IgD-negative memory B cell (primary cell): ENCODE results near the gene GNAZ. TPM values are rescaled to one million over a fixed set of nuclear protein-coding genes. Genes with fewer than 3 reads are reported as not detected.
A peak's percentile ranks its signal among the peaks of the same experiment; 100 is the strongest.

ENCODE experiments used
- H3K27ac Mint-ChIP-seq, 3 donors: one replicate each; pipeline ENCODE4 v1.8.0; 2020 to 2022; ENCODE audit warnings: mild to moderate bottlenecking in 3 of 3, mixed read lengths in 3 of 3, moderate library complexity in 1 of 3
- H3K27me3 Mint-ChIP-seq: one replicate; pipeline ENCODE4 v1.8.0; 2021; ENCODE audit warnings: mixed read lengths
- H3K36me3 Mint-ChIP-seq: one replicate; pipeline ENCODE4 v1.8.0; 2020; ENCODE audit warnings: mild to moderate bottlenecking, mixed read lengths
- H3K4me1 Mint-ChIP-seq, 3 donors: one replicate each; pipeline ENCODE4 v1.8.0; 2020 to 2022; ENCODE audit warnings: mixed read lengths in 3 of 3, mild to moderate bottlenecking in 1 of 3
- H3K4me3 Mint-ChIP-seq, 4 donors: one replicate each; pipeline ENCODE4 v1.8.0; 2020 to 2022; ENCODE audit warnings: mild to moderate bottlenecking in 4 of 4, mixed read lengths in 4 of 4, moderate library complexity in 3 of 4
- H3K9me3 Mint-ChIP-seq, 3 donors: one replicate each; pipeline ENCODE4 v1.8.0; 2020 to 2021; ENCODE audit warnings: mixed read lengths in 3 of 3, mild to moderate bottlenecking in 1 of 3
- polyA plus RNA-seq: library from polyadenylated mRNA; unstranded; fragments of 300-500 nt; fragmentation: Illumina TruSeq; gene quantifications from one replicate; pipeline ENCODE4 v1.2.3, GENCODE V29; 2021

The GNAZ gene
- polyA plus RNA-seq, 1 donor from 2014 or later: 2.0 TPM

DNA sequence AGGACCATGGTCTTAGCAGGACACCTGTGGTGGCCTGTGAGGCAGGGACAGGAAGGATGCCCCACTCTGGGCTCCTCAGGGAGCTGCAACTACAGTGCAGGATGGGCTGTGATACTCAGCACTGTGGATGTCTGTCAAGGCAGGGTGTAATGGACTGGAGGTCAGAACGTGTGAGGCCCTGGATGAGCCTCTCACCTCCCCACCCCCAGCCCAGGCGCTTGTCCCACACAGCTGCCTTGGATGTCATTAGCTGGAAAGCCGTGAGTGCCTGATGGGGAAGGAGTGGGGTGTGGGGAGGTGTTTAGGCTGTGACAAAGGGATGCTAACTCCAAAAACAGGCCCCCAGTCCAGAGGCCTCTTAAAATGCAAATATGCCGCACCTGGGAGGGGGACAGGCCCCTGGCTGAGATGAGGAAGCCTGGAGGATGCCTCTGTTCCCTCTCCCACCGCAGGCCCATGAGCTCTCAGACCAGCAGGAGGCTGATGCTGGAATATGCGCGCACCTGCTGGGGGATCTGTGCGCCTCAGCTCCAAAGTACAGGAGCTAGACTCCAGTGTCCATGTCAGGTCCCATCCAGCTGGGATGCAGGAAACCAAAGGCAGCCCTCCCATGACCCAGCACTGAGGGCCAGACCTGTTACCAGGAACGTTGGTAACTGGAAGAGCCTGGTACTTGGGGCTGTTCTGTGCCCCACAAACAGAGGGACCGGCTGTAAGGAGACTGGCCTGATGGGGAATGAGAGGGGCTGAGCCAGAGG is 46.4 kb downstream of the GNAZ start:
- H3K4me3 Mint-ChIP-seq: no peak overlapping the region
- no peak overlapping the region for H3K27ac Mint-ChIP-seq
- H3K36me3 Mint-ChIP-seq: no peaks in the 10 kb centered on the region
- no peaks in the 10 kb centered on the region for H3K27me3 Mint-ChIP-seq
- H3K4me1 Mint-ChIP-seq: peaks cover 6 to 9% (median 8%) of the 10 kb centered on the region in 3 donors
- H3K9me3 Mint-ChIP-seq: no peaks in the 10 kb centered on the region

DNA sequence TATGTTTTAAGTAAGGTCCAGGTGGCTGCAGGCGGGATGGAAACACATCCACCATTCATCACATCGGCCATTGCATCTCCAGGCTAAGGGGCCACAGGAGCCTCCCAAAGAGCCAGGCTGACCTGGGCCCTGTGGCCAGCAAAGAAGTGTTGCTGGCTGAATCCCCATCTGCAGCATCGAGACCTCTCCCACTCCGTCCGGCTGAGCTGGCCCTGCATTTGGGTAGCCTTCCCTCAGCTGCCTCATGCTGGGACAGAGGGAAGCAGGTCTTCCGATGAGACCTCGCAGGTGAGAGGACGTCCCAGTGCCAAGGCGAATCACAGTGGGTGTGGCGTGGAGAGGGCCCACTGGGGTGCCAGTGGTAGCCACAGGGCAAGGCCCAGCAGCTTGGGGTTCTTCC is 47.0 kb downstream of the GNAZ start:
- Mint-ChIP-seq H3K27ac (no peak overlapping the region), H3K4me1 (peaks cover 6 to 9% (median 8%) of the 10 kb centered on the region in 3 donors), H3K36me3 (no peaks in the 10 kb centered on the region), H3K27me3 (no peaks in the 10 kb centered on the region), H3K9me3 (no peaks in the 10 kb centered on the region), H3K4me3 (no peak overlapping the region)

DNA sequence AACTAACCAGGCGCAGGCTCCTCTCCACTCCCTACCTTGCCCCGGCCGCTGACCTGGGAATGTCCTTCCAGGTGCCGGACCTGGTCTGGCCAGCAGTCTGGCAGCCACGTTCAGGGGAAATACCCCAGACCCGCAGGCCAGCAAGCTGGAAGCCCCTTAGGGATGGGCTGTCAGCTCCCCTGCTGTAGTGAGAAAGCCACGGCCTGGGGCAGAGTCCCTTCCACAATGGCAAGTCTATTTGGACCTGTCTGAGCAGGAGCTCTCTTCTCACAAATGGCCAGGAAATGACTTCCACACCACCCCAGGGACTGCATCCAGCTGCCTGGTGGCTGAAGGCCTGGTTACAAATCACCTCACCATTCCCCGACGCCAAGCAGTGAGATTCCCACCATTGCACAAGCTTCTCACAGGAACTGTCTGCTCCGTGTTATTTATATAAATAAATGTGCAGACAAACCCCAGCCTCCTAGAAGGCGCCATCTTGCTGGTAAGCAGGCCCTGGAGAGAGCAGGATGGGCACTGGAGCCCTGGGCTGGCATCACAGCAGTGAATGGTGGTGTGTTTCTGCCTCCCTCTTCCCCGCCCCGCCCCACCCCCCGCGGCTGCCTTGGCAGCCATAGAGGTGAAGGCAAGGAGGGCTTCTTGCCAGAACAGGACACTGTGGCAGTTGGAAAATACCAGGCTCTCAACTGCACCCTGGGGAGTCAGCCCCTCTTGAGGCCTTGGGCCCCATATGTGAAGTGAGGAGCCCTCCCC is 47.8 kb downstream of the GNAZ start:
- Mint-ChIP-seq H3K9me3 (no peaks in the 10 kb centered on the region), H3K27me3 (no peaks in the 10 kb centered on the region), H3K4me1 (peaks cover 6 to 9% (median 8%) of the 10 kb centered on the region in 3 donors), H3K36me3 (no peaks in the 10 kb centered on the region), H3K27ac (no peak overlapping the region), H3K4me3 (no peak overlapping the region)

DNA sequence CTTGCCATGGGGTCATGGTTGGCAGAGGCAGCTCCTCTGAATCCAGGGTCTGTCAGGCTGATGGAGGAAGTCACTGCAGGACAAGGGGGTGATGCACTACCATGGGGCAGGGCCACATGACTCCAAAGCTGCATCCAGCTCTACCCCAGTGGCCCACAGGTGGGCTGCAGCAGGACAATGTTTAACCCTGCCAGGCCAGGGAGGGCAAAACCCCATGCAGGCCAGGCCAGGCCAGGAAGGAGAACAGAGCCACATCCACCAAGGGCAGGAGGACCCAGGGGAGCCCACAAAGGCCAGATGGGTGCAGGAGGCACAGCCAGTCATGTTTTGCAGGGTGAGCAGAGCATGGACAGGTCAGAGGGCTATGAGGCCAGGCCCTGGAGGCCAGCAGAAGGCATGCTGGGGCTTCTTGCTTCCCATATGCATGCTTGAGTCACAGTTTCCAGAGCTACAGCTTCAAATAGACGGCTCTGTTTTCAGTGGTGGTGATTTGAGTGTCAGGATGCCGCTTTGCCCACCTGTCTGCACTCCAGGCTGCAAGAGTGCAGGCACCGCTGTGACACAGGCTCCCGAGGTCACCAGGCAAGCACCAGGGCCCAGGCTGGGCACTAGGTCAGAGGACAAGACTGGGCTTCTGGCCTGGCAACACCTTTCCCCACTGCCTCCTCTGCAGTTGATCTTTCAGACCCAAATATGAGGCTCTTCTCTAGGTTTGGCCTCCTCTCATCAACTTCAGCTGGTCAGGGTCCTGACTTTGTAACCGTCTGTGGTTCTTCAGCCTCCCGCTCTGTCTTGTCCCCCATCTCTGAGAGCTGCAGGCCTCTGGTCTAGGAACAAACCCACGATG is 48.6 kb downstream of the GNAZ start:
- Mint-ChIP-seq H3K4me3 (peak overlapping the region in 1 of 4 donors; percentile 46), H3K27ac (peak overlapping the region; percentile 86 to 90 (median 89)), H3K4me1 (peaks cover 6 to 9% (median 8%) of the 10 kb centered on the region in 3 donors), H3K36me3 (no peaks in the 10 kb centered on the region), H3K9me3 (no peaks in the 10 kb centered on the region), H3K27me3 (no peaks in the 10 kb centered on the region)

DNA sequence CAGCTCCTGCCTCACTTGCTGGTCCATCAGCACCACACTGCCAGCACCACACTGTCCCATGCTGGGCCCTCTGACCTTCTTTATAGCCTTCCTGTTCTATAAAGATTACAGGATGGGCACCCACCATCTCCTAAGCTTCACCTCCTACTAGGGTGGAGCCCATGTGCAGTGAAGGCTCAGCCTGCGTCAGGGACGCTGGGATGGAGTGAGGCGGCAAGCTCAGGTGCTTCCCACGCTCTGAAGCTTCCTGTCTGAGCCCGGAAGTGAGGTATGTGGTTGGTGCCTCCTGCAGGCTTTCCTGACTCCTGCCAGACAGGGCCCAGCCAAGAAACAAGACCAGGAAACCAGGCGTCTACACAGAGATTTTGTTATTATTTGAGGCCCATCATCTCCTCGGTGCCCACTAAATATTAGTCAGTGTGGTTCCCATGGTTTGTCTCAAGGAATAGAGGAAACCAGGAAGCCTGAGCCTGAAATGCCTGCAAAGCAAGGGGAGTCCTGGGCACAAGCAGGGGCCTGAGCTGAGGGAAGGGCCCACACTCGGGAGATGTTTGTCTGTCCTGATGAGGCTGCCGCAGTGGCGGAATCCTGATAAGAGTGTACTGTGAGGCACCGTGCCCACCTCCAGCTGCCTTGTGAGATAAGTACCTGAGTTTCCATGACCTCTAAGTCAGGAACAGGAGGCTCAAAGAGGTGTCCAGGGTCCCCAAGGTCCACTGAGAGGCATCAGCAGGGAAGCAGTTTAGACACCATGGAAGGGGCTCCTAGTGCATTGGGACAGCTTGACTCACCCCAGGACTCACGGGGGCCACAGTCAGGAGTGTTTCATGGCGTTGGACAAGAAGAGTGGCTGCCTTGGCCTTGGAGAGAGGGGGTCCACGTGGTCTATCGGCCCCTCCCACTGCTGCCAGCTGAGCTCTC is 49.4 kb downstream of the GNAZ start:
- Mint-ChIP-seq H3K36me3 (no peaks in the 10 kb centered on the region), H3K9me3 (no peaks in the 10 kb centered on the region), H3K27ac (peak overlapping the region; percentile 86 to 90 (median 89)), H3K4me3 (peak overlapping the region in 3 of 4 donors; percentile 46 to 79 (median 70)), H3K4me1 (peaks cover 6 to 9% (median 8%) of the 10 kb centered on the region in 3 donors), H3K27me3 (no peaks in the 10 kb centered on the region)

DNA sequence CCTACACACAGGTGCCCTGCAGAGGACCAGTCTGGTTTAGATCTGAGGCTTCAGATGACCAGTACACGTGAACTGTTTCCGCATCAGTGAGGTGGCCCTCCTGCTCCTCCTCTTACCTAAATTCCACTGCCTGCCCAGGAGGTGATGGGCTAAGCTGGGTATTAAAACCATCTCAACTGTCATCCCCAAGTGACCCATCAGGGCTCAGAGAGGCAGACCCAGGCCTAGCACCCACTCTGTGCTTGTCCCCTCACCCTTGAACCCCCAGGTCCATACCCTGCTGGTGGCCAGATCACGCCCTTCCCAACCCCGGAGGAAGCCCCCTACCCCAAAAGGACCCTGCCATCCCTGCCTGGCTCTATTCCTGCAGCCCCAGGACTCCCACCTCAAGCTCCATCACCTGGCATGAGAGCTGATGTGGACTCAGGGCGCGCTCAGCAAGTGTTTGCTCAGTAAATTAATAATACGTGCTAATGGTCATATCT is 50.1 kb downstream of the GNAZ start:
- Mint-ChIP-seq H3K4me1 (peaks cover 6 to 9% (median 8%) of the 10 kb centered on the region in 3 donors), H3K9me3 (no peaks in the 10 kb centered on the region), H3K36me3 (no peaks in the 10 kb centered on the region), H3K4me3 (no peak overlapping the region), H3K27me3 (no peaks in the 10 kb centered on the region), H3K27ac (no peak overlapping the region)

DNA sequence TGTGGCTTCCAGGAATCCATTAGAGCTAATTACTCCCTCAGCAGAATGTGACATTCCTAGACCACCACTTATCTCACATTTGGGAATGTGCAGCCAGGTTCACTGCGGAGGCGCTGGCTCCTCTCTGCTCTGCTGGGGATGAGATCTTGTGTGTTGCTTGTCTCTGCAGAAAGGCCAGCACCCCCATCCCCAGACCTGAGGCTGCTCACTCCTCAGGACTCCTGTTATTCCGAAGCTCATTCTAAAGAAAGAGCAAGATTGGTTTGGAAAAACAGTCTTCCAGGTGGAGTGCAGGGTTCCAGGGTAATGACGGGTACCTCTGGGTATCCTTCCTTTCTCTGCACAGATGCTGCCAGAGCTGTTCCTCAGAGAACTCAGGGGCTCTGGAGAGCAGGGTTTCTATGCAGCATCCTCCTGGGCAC is 50.7 kb downstream of the GNAZ start:
- Mint-ChIP-seq H3K9me3 (no peaks in the 10 kb centered on the region), H3K27ac (no peak overlapping the region), H3K4me1 (peaks cover 6 to 9% (median 8%) of the 10 kb centered on the region in 3 donors), H3K4me3 (no peak overlapping the region), H3K36me3 (no peaks in the 10 kb centered on the region), H3K27me3 (no peaks in the 10 kb centered on the region)

DNA sequence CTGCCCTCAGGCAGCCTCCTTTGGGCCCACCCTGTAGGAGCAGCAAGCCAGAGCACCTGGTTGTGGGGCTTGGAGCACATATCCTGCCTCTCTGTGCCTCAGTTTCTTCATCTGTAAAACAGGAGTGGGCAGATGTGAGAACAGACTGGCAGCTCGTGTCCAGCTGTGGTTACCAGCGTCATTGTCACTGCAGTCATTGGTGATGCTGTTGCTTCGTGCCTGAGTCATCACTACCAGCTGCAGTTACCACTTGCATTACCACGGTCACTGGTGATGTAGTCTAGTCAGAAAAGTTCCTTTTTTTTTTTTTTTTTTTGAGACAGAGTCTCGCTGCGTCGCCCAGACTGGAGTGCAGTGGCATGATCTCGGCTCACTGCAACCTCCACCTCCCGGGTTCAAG is 51.1 kb downstream of the GNAZ start:
- Mint-ChIP-seq H3K27me3 (no peaks in the 10 kb centered on the region), H3K36me3 (no peaks in the 10 kb centered on the region), H3K4me1 (peaks cover 6 to 9% (median 8%) of the 10 kb centered on the region in 3 donors), H3K9me3 (no peaks in the 10 kb centered on the region), H3K4me3 (no peak overlapping the region), H3K27ac (no peak overlapping the region)

DNA sequence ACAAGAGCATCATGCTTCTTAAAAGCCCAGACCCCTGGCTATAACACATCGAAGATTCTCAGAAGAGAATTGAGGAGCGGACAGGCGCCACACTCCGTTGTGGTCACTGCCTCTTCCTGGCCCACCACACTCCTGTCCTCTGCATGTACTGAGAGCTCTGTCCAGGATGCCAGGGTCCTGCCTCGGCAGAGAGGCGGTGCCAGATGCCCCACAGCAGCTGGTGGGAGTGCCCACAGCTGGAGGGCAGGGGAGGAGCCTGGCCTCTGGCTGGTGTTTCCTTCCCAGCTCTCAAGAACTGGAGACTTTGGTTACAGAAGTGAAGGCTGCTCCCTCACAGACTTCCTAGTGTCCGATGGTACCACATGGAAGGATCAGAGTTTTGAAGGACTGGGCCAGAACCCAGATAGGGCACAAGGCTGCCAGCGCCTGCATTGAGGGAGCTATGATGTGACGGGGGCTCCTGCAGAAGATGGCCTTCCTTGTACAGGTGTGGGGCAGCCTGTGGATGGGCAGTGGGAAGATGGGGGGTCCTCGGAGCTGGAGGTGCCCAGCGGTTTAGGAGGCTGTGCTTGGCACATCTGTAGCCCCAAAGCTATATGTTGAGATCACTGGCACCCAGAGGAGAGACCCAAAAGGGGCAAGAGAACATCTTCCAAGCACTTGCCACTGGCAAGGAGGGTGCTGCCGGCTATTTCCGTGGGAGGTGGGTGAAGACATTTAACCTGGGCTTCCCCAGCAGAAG is 52.1 kb downstream of the GNAZ start:
- Mint-ChIP-seq H3K27ac (peak overlapping the region in 1 of 3 donors; percentile 59), H3K4me1 (peaks cover 6 to 9% (median 8%) of the 10 kb centered on the region in 3 donors), H3K4me3 (no peak overlapping the region), H3K9me3 (no peaks in the 10 kb centered on the region), H3K27me3 (no peaks in the 10 kb centered on the region), H3K36me3 (no peaks in the 10 kb centered on the region)

DNA sequence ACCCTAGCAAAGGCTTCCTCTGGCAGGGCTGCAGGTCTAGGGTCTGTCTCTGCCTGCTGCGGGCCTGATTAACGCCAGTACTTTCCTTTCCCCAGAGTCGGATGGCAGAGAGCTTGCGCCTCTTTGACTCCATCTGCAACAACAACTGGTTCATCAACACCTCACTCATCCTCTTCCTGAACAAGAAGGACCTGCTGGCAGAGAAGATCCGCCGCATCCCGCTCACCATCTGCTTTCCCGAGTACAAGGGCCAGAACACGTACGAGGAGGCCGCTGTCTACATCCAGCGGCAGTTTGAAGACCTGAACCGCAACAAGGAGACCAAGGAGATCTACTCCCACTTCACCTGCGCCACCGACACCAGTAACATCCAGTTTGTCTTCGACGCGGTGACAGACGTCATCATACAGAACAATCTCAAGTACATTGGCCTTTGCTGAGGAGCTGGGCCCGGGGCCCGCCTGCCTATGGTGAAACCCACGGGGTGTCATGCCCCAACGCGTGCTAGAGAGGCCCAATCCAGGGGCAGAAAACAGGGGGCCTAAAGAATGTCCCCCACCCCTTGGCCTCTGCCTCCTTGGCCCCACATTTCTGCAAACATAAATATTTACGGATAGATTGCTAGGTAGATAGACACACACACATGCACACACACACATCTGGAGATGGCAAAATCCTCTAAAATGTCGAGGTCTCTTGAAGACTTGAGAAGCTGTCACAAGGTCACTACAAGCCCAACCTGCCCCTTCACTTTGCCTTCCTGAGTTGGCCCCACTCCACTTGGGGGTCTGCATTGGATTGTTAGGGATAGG is 52.9 kb downstream of the GNAZ start:
- Mint-ChIP-seq H3K36me3 (no peaks in the 10 kb centered on the region), H3K27ac (no peak overlapping the region), H3K4me1 (peaks cover 6 to 9% (median 9%) of the 10 kb centered on the region in 3 donors), H3K4me3 (no peak overlapping the region), H3K9me3 (no peaks in the 10 kb centered on the region), H3K27me3 (no peaks in the 10 kb centered on the region)

DNA sequence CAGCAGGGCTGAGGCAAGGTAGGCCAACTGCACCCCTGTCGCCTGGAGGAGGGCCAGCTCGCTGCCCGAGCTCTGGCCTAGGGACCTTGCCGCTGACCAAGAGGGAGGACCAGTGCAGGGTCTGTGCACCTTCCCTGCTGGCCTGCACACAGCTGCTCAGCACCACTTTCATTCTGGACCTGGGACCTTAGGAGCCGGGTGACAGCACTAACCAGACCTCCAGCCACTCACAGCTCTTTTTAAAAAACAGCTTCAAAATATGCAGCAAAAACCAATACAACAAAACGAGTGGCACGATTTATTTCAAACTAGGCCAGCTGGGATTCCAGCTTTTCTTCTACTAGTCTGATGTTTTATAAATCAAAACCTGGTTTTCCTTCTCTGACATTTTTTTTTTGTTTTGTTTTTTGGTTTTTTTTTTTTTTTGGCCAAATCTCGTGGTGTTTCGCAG is 53.5 kb downstream of the GNAZ start:
- Mint-ChIP-seq H3K4me1 (peaks cover 9 to 13% (median 10%) of the 10 kb centered on the region in 3 donors), H3K9me3 (no peaks in the 10 kb centered on the region), H3K27me3 (no peaks in the 10 kb centered on the region), H3K36me3 (peaks cover 1% of the 10 kb centered on the region), H3K27ac (no peak overlapping the region), H3K4me3 (no peak overlapping the region)

DNA sequence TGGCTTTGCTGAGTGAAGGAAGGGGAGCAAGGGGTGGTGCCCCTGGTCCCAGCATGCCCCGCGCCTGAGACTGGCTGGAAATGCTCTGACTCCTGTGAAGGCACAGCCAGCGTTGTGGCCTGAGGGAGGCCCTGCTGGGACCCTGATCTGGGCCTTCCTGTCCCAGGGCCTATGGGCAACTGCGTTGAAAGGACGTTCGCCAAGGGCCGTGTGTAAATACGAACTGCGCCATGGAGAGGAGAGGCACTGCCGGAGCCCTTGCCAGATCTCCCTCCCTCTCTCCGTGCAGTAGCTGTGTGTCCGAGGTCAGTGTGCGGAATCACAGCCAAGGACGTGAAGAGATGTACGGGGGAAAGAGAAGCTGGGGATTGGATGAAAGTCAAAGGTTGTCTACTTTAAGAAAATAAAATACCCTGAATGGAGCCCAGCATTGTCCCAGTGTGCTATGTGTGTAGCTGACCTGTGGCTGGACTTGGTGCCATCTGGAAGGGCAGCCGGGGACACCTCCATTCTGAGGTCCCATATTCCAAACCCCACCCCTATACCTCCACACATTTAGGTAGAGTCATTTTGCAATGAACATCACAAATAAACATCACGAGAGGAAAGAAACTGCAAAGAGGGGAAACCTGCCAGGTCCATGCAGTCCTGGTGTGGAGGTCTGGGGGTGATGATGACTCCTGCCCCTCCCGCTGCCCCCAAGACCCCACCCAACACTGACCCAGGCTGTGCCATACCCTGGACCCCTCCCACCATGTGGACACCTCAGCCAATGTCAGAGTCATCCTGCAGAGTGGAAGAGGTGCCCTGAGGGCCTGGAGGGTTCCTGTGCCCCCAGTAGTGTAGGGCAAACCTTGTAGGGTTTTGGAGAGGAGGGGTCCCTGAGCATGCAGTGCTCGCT is 54.5 kb downstream of the GNAZ start:
- peaks cover 1 to 7% (median 6%) of the 10 kb centered on the region in 3 donors for H3K4me1 Mint-ChIP-seq
- H3K27ac Mint-ChIP-seq: no peak overlapping the region
- H3K4me3 Mint-ChIP-seq: no peak overlapping the region
- H3K36me3 Mint-ChIP-seq: peaks cover 1% of the 10 kb centered on the region
- no peaks in the 10 kb centered on the region for H3K27me3 Mint-ChIP-seq
- no peaks in the 10 kb centered on the region for H3K9me3 Mint-ChIP-seq
